NCI-H2196 treated with DMSO at 0.1 percent for 48 hours (cell line): ENCODE results near the gene CHMP2A.

Source experiments
- DNase-seq: peaks from one replicate; lab custom pipeline; 2025; ENCODE audit not compliant: unreplicated experiment; lab: John Stamatoyannopoulos, UW

CHMP2A gene

DNA sequence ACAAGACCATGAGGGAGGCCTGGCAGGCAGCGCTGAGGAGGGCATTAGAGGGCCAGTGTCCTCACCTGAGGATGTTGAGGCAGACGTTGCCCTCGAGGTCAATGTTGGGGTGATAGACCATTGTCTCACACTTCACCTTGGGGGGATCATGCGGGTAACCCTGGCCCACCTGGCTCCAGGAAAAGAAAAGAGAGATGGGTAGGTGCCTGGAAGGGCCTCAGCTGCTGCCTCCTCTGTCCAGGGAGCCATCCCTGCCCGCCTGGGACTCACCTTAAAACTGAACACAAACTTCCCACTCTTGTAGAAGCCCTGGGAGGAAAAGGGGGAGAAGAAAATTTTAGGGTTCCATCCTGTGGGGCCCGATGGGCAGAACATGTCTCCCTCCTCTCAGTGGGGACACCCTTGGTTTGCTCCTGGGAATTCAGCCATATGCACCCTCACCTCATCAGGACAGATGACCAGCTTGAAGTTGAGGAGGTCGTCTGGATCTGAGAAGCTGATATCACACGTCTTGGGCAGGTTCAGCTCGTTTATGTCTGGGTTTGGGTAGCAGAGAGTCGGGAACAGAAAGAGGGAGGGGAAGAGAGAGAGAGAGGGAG lies 1.8 kb upstream of the CHMP2A start:
- DNase-seq = no peak

DNA sequence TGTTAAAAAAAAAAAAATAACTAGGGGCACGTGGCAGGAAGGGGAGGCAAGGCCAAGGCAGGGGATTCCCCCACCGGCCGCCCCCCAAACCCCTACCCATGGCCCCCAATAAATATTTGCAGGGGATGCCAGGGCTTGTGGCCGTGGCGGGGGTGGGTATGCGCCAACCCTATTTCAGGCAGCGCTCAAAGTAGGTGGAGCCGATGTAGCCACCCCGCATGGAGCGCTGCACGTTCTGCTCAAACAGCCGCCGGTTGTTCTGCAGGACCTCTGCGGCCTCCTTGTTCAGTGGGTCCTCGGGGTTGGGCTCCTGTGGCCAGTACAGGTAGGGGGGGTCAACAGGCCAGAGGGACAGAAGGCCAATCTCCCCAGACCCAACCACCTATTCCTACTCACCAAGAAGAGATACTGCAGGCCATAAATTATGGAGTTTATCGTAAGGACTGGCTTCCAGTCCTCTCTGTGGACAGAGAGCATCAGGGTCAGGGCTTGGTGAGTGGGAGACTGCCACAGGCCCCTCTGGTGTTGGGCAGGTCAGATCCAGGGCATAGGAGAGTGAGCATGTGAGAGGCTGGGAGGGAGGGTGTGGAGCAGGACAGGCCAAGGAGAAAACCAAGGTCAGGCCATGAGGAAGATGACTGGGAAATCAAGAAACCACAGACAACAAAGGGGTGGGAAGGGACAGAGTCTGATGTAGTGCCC lies 1.2 kb upstream of the CHMP2A start:
- no peak for DNase-seq

DNA sequence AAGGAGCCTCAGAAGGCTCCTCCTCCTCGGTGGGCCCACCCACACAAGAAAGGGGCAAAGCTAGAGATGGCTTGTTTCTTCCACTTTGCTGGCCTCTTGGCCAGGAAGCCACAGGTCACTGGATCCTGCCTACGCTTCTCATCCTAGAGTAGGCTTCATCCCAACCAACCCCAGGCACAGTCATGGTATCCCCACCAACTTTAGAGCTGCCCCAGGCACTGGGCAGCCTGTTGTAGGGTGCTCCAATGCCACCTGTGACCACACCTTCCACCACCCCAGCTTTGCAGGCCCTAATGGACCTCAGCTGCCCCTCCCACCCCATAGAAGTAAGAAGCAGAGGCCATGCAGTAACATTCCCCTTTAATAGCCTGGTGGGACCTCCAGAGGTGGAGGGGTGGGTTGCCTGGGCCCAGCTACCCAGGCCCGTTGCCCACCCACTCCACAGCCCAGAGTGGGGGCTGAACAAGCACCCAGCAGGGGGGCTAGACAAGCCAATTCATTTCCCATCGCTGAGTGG lies 522 bp upstream of the CHMP2A start:
- no peak for DNase-seq

DNA sequence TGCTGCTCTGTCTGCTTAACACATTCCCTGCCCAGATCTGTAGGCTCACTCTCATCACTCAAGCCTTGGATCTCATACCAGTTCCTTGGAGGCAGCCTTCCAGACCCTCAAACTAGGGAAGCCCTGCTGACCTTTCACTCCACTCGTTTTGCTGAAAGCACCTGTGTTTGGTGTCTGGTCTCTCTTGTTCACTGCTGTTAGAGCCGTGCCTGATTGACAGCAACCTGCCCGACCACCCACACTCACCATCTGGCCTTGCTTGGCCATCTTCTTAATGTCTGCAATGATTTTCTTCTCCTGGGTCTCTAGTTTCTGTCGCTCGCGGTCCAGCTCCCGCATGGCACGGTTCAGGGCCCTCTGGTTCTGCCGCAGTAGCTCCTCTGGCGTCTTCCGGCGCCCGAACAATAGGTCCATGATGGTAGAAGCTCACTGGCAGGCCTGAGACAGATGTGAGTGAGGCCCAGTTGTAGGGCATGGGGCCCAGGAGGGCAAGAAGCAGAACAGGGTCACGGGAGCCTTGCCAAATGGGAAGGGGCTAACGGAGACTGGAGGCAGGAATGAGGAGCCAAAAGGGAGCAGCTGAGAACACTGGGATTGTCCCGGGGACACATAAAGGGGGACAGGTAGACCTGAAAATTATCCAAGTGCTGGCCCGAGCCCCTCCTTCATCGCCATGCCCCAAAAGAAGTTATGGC lies 959 bp downstream of the CHMP2A start:
- DNase-seq = no peak

DNA sequence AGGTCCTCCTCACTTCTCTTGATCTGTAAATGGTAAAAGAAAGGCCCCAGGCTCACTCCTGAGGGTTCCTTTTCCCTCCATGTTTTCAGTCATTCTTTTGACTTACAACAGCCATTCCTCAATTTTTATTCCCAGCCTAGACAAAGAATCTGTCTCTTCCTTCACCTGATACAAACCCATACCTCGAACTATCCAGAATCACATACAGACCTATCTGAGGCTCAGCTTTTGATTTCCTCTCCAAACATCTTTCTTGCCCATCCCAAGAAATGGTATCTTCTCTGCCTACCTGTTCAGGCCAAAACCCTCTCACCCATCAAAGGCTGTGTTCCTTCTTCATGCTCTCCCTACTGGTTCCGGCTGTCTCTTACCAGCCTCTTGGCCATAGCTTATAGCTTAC lies 2.2 kb downstream of the CHMP2A start:
- DNase-seq = no peak

DNA sequence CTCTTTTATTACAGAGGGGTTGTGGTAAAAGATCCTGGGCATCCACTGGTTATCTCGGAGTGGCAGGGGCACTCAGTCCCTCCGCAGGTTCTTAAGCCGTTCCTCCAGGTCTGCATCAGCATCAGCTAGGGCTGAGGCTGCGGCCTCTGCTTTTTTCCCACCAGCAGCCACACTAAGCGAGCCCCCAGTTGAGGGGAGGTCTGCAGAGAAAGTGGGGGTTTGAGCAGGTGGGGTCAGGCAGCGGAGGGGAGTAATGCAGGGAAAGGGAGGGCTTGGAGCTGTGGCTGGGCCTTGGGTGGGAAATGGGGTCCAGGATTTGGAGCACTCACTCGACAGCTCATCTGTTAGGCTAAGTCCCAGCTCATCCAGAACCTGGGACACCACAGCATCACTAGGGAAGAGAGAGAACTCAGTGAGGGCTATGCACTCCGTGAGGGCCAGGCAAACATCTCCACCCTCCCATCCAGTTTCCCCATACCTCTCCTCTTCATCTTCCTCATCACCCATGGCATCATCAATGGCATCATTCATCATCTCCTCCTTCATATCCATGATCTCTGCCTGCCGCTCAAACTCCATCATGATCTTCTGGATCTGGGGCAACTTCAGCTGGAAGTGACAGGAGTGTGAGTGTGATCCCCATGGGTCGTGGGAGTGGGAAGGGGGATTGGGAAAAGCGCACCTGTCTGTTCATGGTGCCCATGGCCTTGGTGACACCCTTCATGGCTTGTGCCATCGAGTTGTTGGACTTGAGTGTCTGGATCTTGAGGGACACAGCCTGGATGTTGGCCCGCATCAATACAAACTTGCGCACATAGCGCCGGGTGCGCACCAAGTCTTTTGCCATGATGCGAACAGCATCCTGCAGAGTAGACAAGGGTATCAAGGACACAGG lies 3.1 kb downstream of the CHMP2A start:
- DNase-seq = no peak

DNA sequence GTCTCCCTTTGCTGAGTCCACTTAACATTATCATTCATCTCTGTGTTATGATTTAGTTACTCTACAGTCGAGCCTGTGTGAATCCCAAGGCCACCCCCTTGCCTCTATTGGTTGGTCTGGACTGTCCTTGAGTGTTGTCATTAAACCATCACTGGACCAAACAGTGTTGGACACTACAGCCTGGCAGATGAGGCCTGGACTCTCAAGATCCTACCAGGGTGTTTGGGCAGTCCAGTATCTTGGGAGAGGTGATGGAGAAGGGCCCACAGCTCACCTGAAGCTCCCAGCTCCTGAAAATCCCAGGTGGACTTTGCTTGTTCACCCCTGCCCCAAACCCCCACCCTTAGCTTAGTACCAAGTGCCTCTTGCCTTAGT lies 3.8 kb downstream of the CHMP2A start:
- no peak for DNase-seq

DNA sequence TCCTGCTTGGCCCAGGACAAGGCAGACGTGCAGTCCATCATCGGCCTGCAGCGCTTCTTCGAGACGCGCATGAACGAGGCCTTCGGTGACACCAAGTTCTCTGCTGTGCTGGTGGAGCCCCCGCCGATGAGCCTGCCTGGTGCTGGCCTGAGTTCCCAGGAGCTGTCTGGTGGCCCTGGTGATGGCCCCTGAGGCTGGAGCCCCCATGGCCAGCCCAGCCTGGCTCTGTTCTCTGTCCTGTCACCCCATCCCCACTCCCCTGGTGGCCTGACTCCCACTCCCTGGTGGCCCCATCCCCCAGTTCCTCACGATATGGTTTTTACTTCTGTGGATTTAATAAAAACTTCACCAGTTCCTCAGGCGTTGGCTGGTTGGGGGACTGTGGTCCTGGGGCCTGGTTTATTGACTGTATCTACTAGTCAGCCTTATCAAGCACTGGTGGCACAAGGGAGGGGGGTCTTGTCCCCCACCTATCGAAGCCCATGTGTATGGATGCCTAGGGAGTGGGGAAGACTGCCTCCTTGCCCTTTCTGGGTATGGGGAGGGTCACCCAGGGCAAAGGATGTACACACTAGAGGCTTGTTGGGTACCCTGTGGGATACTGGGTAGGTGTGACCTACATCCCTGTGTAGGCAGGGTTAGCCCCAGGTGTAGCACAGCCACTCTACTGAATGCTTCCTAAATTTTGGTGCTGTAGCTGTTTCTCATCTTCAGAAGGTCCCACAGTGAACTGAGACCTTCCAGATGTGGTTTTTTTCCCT lies 4.4 kb downstream of the CHMP2A start:
- no peak for DNase-seq

DNA sequence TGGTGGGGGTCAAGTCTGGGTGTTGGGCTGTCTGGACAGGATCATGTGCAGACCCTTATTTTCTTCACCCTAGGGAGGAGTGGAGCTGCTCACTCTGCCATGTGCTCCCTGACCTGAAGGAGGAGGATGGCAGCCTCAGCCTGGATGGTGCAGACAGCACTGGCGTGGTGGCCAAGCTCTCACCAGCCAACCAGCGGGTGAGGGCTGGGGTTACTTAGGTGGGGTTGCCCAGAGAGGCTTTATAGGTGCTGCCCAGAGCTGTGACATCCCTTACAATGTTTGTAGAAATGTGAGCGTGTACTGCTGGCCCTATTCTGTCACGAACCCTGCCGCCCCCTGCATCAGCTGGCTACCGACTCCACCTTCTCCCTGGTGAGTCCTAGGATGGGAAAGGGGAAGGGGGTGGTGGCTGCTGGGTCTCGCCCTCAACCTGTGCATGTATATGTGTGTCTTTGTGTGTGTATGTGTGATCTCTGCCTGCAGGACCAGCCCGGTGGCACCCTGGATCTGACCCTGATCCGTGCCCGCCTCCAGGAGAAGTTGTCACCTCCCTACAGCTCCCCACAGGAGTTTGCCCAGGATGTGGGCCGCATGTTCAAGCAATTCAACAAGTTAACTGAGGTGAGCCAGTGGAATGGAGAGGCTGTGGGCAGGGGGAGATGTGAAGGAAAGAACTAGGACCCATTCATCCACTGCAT lies 5.1 kb downstream of the CHMP2A start:
- no peak for DNase-seq

DNA sequence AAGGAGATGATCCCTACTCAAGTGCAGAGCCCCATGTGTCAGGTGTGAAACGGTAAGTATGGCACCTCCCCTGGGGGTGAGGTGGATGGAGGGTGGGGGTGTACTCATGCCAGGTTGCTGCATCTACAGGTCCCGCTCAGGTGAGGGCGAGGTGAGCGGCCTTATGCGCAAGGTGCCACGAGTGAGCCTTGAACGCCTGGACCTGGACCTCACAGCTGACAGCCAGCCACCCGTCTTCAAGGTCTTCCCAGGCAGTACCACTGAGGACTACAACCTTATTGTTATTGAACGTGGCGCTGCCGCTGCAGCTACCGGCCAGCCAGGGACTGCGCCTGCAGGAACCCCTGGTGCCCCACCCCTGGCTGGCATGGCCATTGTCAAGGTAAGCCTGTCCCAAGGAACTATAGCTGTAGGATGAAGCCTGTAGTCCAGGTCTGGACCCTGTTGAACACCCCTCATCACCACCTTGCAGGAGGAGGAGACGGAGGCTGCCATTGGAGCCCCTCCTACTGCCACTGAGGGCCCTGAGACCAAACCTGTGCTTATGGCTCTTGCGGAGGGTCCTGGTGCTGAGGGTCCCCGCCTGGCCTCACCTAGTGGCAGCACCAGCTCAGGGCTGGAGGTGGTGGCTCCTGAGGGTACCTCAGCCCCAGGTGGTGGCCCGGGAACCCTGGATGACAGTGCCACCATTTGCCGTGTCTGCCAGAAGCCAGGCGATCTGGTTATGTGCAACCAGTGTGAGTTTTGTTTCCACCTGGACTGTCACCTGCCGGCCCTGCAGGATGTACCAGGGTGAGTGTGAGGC lies 5.8 kb downstream of the CHMP2A start:
- DNase-seq = no peak

DNA sequence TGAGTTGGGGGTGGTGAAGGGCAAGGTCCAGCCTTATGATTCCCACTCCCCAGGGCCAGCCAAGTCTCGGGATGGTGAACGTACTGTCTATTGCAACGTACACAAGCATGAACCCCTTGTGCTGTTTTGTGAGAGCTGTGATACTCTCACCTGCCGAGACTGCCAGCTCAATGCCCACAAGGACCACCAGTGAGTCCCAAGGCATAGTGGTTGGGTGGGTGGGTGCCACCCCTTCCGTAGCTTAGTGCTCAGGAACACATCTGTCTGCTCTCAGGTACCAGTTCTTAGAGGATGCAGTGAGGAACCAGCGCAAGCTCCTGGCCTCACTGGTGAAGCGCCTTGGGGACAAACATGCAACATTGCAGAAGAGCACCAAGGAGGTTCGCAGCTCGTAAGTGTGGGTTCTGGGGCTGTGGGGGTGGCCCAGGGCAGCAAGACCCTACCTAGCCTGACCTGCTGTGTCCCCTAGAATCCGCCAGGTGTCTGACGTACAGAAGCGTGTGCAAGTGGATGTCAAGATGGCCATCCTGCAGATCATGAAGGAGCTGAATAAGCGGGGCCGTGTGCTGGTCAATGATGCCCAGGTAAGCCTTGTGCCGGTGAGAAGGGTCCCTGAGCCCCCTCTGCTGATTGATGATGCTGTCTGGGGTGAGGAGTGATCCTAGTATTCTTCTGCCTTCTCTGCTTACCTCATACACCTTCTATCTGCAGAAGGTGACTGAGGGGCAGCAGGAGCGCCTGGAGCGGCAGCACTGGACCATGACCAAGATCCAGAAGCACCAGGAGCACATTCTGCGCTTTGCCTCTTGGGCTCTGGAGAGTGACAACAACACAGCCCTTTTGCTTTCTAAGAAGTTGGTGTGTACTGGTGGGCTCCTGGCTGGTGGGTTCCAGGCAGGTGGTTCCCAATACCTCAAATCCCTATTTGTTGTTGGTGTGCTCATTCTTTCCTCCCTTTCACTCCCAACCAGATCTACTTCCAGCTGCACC lies 7.3 kb downstream of the CHMP2A start:
- no peak for DNase-seq

DNA sequence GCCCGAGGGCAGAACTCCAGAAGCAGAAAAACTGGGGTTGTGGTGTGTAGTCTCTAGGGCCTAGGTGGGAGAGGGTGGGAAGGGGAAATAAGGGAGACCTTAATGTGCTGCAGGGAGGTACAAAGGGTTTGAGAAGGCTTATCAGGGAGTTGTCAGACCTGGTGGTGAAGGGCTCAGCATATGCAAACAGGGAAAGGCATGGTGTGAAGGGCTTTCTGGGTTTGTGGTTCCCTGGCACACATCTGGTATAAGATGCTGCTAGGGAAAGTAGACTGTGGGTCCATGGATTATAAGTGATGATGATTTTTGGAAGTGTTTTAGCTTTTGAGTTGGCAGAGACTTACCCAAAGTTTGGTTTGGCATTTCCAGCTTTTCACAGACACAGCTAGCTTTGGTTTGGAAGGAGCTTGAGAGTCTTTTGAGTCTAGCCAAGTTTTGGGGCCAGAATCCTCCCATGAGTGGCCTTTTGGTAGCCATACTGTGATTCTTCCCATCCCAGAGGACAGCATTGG lies 8.8 kb downstream of the CHMP2A start:
- no peak for DNase-seq

DNA sequence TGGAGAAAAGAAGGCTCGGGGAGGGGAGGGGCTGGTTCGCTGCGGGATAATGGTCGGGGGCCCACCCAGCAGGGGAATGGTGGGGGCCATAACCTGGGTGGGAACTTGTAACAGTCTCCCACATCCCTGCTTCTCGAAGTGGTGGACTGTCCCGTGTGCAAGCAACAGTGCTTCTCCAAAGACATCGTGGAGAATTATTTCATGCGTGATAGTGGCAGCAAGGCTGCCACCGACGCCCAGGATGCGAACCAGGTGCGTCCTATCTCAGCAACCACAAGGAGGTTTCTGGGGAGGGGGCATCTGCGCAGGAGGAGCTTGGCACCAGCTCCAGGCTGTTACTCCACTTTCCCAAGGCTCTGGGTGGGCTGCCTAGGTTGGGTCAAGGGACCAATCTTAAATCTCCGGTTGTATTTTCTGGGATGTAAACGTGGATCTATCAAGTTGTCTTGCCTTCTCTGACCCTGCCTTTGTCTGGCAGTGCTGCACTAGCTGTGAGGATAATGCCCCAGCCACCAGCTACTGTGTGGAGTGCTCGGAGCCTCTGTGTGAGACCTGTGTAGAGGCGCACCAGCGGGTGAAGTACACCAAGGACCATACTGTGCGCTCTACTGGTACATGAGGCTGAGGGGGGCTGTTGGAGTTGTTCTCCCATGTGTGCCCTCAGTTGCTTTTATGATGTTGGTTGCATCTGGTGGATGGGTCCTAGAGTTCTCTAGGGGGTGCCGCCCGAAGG lies 9.5 kb downstream of the CHMP2A start:
- no peak for DNase-seq

DNA sequence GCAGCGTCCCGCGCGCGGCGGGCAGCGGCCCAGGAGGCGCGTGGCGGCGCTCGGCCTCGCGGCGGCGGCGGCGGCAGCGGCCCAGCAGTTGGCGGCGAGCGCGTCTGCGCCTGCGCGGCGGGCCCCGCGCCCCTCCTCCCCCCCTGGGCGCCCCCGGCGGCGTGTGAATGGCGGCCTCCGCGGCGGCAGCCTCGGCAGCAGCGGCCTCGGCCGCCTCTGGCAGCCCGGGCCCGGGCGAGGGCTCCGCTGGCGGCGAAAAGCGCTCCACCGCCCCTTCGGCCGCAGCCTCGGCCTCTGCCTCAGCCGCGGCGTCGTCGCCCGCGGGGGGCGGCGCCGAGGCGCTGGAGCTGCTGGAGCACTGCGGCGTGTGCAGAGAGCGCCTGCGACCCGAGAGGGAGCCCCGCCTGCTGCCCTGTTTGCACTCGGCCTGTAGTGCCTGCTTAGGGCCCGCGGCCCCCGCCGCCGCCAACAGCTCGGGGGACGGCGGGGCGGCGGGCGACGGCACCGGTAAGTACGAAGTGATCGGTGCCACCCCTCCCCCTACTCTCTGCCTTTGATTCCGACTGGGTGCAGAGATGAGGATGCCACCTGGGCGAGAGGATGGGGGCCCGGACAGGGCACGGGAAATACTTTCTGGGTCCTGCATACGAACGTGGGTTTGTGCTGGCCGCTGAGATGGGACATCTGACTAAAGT lies 10.2 kb downstream of the CHMP2A start:
- DNase-seq = no peak

DNA sequence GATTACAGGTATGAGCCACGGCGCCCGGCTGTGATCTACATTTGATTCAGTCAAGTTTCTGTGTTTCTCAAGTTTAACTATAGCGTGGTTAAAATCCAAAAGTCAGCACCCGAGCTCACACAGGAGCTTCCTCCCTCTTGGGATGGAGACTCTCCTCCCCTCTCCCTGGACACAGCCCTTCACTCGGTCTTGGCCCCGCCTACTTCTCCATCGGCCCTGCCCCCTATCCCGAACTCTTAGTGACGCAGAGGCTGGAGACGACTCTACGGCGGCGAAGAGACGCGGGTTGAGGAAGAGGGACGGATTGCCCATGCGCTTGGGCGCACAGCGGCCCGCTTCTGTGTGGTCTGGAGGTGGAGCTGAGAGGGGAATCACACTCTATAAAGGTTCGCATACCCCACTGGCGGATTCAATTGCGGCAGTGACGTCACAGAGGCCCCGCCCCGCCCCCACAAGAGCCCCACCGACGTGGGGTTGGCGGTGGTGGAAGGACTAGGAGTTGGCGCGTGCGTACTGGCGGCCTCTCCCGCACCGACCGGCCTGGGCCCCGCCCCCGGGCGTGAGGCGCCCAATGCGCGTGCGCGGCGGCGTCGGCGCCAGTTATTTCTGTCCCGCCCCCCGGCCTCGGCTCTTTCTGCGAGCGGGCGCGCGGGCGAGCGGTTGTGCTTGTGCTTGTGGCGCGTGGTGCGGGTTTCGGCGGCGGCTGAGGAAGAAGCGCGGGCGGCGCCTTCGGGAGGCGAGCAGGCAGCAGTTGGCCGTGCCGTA lies 10.9 kb downstream of the CHMP2A start, which contains the start of gene TRIM28:
TSS of gene TRIM28 (plus strand) at position 239 of the 765 bp plus-strand sequence. CDS start 694 bp downstream, outside the sequence.
- DNase-seq = no peak
